HepG2 (cell line): ENCODE data around the gene P3R3URF. TPM values are rescaled to one million over a fixed set of nuclear protein-coding genes. Genes with fewer than 3 reads are reported as not detected.

Experiments used
- DNMT1 ChIP-seq: sonication (generic); formaldehyde crosslinking; IDR thresholded peaks from 2 replicates; pipeline ENCODE4 v1.5.1; 2020; ENCODE audit warnings: mild to moderate bottlenecking, missing genetic modification reagents
- GABPB1 ChIP-seq: IDR thresholded peaks from 2 replicates; pipeline ENCODE4 v1.6.1; 2016; ENCODE audit warnings: mild to moderate bottlenecking, missing genetic modification reagents, moderate library complexity, missing compliant biosample characterization
- GTF2F1 ChIP-seq: fragments of 150-350 bp; IDR thresholded peaks from 2 replicates; pipeline ENCODE4 v1.6.1; 2014; ENCODE audit warnings: low read length
- KDM1A ChIP-seq: IDR thresholded peaks from 2 replicates; pipeline ENCODE4 v1.6.1; 2016; ENCODE audit warnings: missing compliant biosample characterization
- KDM6A ChIP-seq: IDR thresholded peaks from 2 replicates; pipeline ENCODE4 v1.6.1; 2016; ENCODE audit warnings: low read depth
- KLF15 ChIP-seq: sonication (generic); formaldehyde crosslinking; IDR thresholded peaks from 2 replicates; pipeline ENCODE4 v1.8.1; 2023; ENCODE audit warnings: borderline replicate concordance, mild to moderate bottlenecking, inconsistent platforms, missing genetic modification reagents, mixed read lengths
- MED8 ChIP-seq: sonication (generic); formaldehyde crosslinking; IDR thresholded peaks from 2 replicates; pipeline ENCODE4 v1.8.1; 2023; ENCODE audit warnings: mild to moderate bottlenecking, missing genetic modification reagents; ENCODE audit not compliant: insufficient replicate concordance
- NAIF1 ChIP-seq: sonication (generic); formaldehyde crosslinking; IDR thresholded peaks from 2 replicates; pipeline ENCODE4 v1.5.0; 2020; ENCODE audit warnings: mild to moderate bottlenecking, missing genetic modification reagents, borderline replicate concordance
- NONO ChIP-seq, 2 experiments: fragments of 450-650 bp in 1 of 2; sonication (generic) in 1 of 2; formaldehyde crosslinking in 1 of 2; IDR thresholded peaks in 1 of 2; conservative IDR thresholded peaks in 1 of 2; 2 replicates each; pipeline versions ENCODE4 v1.6.1 to v1.8.0; 2017 to 2022; ENCODE audit warnings: mild to moderate bottlenecking in 1 of 2, missing genetic modification reagents in 1 of 2, moderate library complexity in 1 of 2
- REL ChIP-seq: sonication (generic); formaldehyde crosslinking; conservative IDR thresholded peaks from 2 replicates; pipeline ENCODE4 v1.8.0; 2022; ENCODE audit warnings: mild to moderate bottlenecking, missing genetic modification reagents, moderate library complexity
- SMARCE1 ChIP-seq: fragments of 450-650 bp; IDR thresholded peaks from 2 replicates; pipeline ENCODE4 v1.6.1; 2017; ENCODE audit warnings: borderline replicate concordance
- SNAPC2 ChIP-seq: sonication (generic); formaldehyde crosslinking; IDR thresholded peaks from 2 replicates; pipeline ENCODE4 v1.8.1; 2022; ENCODE audit warnings: mild to moderate bottlenecking, missing genetic modification reagents
- SP4 ChIP-seq: sonication (generic); formaldehyde crosslinking; IDR thresholded peaks from 2 replicates; pipeline ENCODE4 v1.8.1; 2023; ENCODE audit warnings: mild to moderate bottlenecking, missing genetic modification reagents
- TAF15 ChIP-seq: fragments of 200-400 bp; formaldehyde crosslinking; IDR thresholded peaks from one replicate; pipeline ENCODE4 v1.6.1; 2018; ENCODE audit warnings: mild to moderate bottlenecking, low read depth, low read length; ENCODE audit not compliant: poor library complexity, severe bottlenecking
- YY1 ChIP-seq: IDR thresholded peaks from 2 replicates; pipeline ENCODE4 v1.6.1; 2011; ENCODE audit warnings: low read length, low read depth, moderate library complexity, mild to moderate bottlenecking; ENCODE audit not compliant: insufficient read depth, insufficient replicate concordance
- ZBTB21 ChIP-seq: sonication (generic); formaldehyde crosslinking; IDR thresholded peaks from 2 replicates; pipeline ENCODE4 v1.4.0; 2020; ENCODE audit warnings: missing genetic modification reagents
- ZFAT ChIP-seq: sonication (generic); formaldehyde crosslinking; conservative IDR thresholded peaks from 2 replicates; pipeline ENCODE4 v1.8.1; 2023; ENCODE audit warnings: missing genetic modification reagents, inconsistent platforms
- ZFP62 ChIP-seq: sonication (generic); formaldehyde crosslinking; IDR thresholded peaks from 2 replicates; pipeline ENCODE4 v1.4.0; 2020; ENCODE audit warnings: missing genetic modification reagents
- ZNF230 ChIP-seq: sonication (generic); formaldehyde crosslinking; IDR thresholded peaks from 2 replicates; pipeline ENCODE4 v1.4.0; 2020; ENCODE audit warnings: mild to moderate bottlenecking, missing genetic modification reagents
- ZNF543 ChIP-seq: sonication (generic); formaldehyde crosslinking; IDR thresholded peaks from 2 replicates; pipeline ENCODE4 v1.4.0; 2020; ENCODE audit warnings: mild to moderate bottlenecking, missing genetic modification reagents
- ZNF549 ChIP-seq: sonication (generic); formaldehyde crosslinking; IDR thresholded peaks from 2 replicates; pipeline ENCODE4 v1.5.0; 2020; ENCODE audit warnings: missing genetic modification reagents
- ZNF841 ChIP-seq: sonication (generic); formaldehyde crosslinking; IDR thresholded peaks from 2 replicates; pipeline ENCODE4 v1.8.1; 2023; ENCODE audit warnings: missing genetic modification reagents, borderline replicate concordance
- polyA plus RNA-seq, 8 experiments: library from polyadenylated mRNA; depleted of rRNA in 3 of 8; stranded (reverse) in 7 of 8; unstranded in 1 of 8; fragments of >200 nt; fragmentation: Illumina TruSeq in 4 of 8; extraction: Trizol in 4 of 8; gene quantifications; 2 replicates each; pipeline versions ENCODE4 v1.2.1 to v1.2.3, GENCODE V29; 2011 to 2016; ENCODE audit warnings: low read depth in 4 of 8, missing spikeins in 1 of 8, mixed read lengths in 1 of 8; ENCODE audit not compliant: insufficient read depth in 1 of 8
- total RNA-seq, 5 experiments: library from RNA; depleted of rRNA; stranded (reverse); fragments of >200 nt; fragmentation: Illumina TruSeq; extraction: Trizol; gene quantifications; 2 replicates each; pipeline ENCODE4 v1.2.3, GENCODE V29; 2016; ENCODE audit warnings: low read depth in 1 of 5
- TF ChIP-seq, protein P1 (sequence below): sonication (generic); formaldehyde crosslinking; IDR thresholded peaks from 2 replicates; pipeline ENCODE4 v1.9.0; 2022; ENCODE audit warnings: missing genetic modification reagents, mild to moderate bottlenecking, borderline replicate concordance
- TF ChIP-seq, protein P2 (sequence below): sonication (generic); formaldehyde crosslinking; IDR thresholded peaks from 2 replicates; pipeline ENCODE4 v1.8.1; 2023; ENCODE audit warnings: mild to moderate bottlenecking, missing genetic modification reagents, borderline replicate concordance
- TF ChIP-seq, protein P3 (sequence below): sonication (generic); formaldehyde crosslinking; IDR thresholded peaks from 2 replicates; pipeline ENCODE4 v1.8.1; 2023; ENCODE audit warnings: mild to moderate bottlenecking, inconsistent platforms, moderate library complexity, missing genetic modification reagents, borderline replicate concordance
- TF ChIP-seq, protein P4 (sequence below): sonication (generic); formaldehyde crosslinking; IDR thresholded peaks from 2 replicates; pipeline ENCODE4 v1.4.0; 2020; ENCODE audit warnings: missing genetic modification reagents
- TF ChIP-seq, protein P5 (sequence below): sonication (generic); formaldehyde crosslinking; IDR thresholded peaks from 2 replicates; pipeline ENCODE4 v1.5.0; 2020; ENCODE audit warnings: mild to moderate bottlenecking, low read depth, missing genetic modification reagents, borderline replicate concordance

The P3R3URF gene
- total and polyA plus RNA-seq, 2 of the 13 experiments (the other 11 are each of a cell fraction or from before 2014, with no cell fraction given) = not detected

DNA sequence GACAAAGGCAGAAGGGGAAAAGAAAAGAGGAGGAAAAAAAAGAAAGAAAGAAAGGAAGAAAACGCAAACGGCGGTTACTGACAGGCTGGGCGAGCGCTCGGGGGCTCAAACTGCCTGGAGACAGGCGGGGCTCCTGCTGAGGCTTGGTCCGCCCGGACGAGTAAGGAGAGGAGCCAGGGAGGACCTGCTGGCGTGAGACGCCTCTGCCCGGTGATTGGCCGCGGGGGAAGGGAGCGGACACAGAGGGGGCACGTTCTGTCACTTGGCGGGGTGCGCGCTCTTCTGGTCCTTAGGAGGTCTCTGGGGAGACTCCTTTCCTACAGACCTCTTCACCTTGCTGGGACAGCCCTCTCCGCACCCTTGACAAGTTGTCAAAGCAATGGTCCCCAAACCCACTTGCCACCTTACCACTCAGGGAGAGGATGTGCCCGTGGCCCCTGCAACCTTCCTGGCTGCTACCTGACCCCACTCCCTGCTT, 43.1 kb downstream of the P3R3URF start (continued):
- TF ChIP-seq, protein P1, sequence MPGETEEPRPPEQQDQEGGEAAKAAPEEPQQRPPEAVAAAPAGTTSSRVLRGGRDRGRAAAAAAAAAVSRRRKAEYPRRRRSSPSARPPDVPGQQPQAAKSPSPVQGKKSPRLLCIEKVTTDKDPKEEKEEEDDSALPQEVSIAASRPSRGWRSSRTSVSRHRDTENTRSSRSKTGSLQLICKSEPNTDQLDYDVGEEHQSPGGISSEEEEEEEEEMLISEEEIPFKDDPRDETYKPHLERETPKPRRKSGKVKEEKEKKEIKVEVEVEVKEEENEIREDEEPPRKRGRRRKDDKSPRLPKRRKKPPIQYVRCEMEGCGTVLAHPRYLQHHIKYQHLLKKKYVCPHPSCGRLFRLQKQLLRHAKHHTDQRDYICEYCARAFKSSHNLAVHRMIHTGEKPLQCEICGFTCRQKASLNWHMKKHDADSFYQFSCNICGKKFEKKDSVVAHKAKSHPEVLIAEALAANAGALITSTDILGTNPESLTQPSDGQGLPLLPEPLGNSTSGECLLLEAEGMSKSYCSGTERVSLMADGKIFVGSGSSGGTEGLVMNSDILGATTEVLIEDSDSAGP = no peak
- no peak for TF ChIP-seq GTF2F1
- TF ChIP-seq ZNF230 (CRISPR knock-in tag) = peak; percentile 22
- TF ChIP-seq ZFP62 = no peak
- TF ChIP-seq, protein P2, sequence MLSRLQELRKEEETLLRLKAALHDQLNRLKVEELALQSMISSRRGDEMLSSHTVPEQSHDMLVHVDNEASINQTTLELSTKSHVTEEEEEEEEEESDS (CRISPR knock-in tag) = peak; percentile 4; the same call in 1 of the 2 replicates
- peak; percentile 21 for TF ChIP-seq TAF15
- no peak for TF ChIP-seq NONO (IDR thresholded peaks at IDR 0.05)
- no peak for TF ChIP-seq NONO (CRISPR knock-in tag; conservative IDR thresholded peaks at IDR 0.05)
- no peak for TF ChIP-seq KDM6A (CRISPR knock-in tag)
- TF ChIP-seq, protein P3, sequence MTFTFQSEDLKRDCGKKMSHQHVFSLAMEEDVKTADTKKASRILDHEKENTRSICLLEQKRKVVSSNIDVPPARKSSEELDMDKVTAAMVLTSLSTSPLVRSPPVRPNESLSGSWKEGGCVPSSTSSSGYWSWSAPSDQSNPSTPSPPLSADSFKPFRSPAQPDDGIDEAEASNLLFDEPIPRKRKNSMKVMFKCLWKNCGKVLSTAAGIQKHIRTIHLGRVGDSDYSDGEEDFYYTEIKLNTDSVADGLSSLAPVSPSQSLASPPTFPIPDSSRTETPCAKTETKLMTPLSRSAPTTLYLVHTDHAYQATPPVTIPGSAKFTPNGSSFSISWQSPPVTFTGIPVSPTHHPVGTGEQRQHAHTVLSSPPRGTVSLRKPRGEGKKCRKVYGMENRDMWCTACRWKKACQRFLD (CRISPR knock-in tag) = 0 out of 2 replicates have a peak, but pooled peaks have one; percentile 41
- no peak for TF ChIP-seq KDM1A
- no peak for TF ChIP-seq KLF15 (CRISPR knock-in tag)
- no peak for TF ChIP-seq ZNF549 (CRISPR knock-in tag)
- no peak for TF ChIP-seq ZFAT
- TF ChIP-seq SNAPC2 (CRISPR knock-in tag) = 0 out of 2 replicates have a peak, but pooled peaks have one; percentile 6
- TF ChIP-seq, protein P4, sequence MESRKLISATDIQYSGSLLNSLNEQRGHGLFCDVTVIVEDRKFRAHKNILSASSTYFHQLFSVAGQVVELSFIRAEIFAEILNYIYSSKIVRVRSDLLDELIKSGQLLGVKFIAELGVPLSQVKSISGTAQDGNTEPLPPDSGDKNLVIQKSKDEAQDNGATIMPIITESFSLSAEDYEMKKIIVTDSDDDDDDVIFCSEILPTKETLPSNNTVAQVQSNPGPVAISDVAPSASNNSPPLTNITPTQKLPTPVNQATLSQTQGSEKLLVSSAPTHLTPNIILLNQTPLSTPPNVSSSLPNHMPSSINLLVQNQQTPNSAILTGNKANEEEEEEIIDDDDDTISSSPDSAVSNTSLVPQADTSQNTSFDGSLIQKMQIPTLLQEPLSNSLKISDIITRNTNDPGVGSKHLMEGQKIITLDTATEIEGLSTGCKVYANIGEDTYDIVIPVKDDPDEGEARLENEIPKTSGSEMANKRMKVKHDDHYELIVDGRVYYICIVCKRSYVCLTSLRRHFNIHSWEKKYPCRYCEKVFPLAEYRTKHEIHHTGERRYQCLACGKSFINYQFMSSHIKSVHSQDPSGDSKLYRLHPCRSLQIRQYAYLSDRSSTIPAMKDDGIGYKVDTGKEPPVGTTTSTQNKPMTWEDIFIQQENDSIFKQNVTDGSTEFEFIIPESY = no peak
- TF ChIP-seq ZBTB21 = no peak
- no peak for TF ChIP-seq ZNF543
- TF ChIP-seq, protein P5, sequence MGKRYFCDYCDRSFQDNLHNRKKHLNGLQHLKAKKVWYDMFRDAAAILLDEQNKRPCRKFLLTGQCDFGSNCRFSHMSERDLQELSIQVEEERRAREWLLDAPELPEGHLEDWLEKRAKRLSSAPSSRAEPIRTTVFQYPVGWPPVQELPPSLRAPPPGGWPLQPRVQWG (CRISPR knock-in tag) = no peak
- no peak for TF ChIP-seq YY1
- TF ChIP-seq NAIF1 (CRISPR knock-in tag) = peak; percentile 10; the same call in 1 of the 2 replicates
- TF ChIP-seq ZNF841 (CRISPR knock-in tag) = no peak
- no peak for TF ChIP-seq SP4
- no peak for TF ChIP-seq REL (CRISPR knock-in tag)
- no peak for TF ChIP-seq SMARCE1
- TF ChIP-seq DNMT1 = no peak
- no peak for TF ChIP-seq GABPB1 (CRISPR knock-in tag)
- TF ChIP-seq MED8 (CRISPR knock-in tag) = no peak
